ENCODE measurements around the gene TMEM179.

The TMEM179 gene

GRCh38 chr14:104614126-104614812, 9.7 kb upstream of the TMEM179 start:
- no peak overlapping the region for H3K27ac ChIP-seq
- TF ChIP-seq CTCF (conservative IDR thresholded peaks at IDR 0.05), result no peak

GRCh38 chr14:104611881-104612280, 7.3 kb upstream of the TMEM179 start:
- no peak for TF ChIP-seq CTCF (conservative IDR thresholded peaks at IDR 0.05)
- H3K27ac ChIP-seq, result no peak overlapping the region

DNA sequence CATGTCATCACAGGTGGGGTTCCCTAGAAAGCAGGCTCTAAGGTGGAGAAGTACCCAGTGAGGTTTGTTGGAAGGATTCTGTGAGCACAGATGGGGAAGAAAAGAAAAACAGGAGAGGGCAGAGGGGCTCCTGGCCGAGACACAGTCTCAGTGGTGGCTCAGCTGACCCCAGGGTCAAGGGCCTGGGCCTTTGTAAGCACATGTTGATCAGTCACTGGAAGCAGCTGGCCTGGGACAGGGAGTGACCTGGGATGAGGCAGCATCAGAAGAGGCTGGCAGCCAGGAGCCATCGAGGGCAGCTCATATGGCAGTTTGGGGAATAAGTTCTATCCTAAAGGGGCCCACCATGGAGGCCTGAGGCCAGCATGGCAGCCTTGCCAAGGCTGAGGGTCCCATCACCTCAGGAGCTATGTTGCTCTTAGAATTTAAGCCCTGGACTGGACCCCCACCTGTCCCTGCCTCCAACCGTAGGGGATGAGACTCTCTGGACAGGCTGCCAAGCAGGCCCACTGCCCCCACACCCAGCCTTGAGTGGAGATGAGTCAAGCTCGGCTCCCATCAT, 6.3 kb upstream of the TMEM179 start:
- no peak overlapping the region for H3K27ac ChIP-seq
- TF ChIP-seq CTCF (conservative IDR thresholded peaks at IDR 0.05), result no peak

- H3K27ac ChIP-seq, result no peak overlapping the region
- TF ChIP-seq CTCF (conservative IDR thresholded peaks at IDR 0.05), result no peak
Measured at GRCh38 chr14:104609666-104610065, 5.1 kb upstream of the TMEM179 start.

- TF ChIP-seq CTCF (conservative IDR thresholded peaks at IDR 0.05), result no peak
- peak overlapping the region; percentile 87 for H3K27ac ChIP-seq
Measured at GRCh38 chr14:104603711-104604401, 716 bp downstream of the TMEM179 start.

DNA sequence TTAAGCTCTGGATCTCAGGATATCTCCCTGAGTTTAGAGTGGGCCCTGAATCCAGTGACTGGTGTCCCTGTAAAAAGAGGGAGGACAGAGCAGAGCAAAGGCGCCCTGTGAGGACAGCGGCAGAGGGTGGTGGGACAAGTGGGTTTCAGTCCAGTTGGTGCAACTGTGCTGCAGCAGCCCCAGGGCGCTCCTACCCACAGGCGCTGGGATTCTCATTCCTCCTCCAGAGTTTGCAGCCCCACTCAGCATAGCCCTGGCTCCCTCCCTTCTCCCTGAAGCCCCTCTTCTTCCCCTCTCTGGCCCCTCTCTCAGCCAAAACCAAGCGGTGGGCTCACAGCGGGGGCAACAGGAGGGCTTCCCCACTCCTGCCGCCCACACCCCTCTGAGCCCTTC, 1.6 kb downstream of the TMEM179 start:
- peak overlapping the region; percentile 87; the same call in 1 of the 2 replicates for H3K27ac ChIP-seq
- no peak for TF ChIP-seq CTCF (conservative IDR thresholded peaks at IDR 0.05)

DNA sequence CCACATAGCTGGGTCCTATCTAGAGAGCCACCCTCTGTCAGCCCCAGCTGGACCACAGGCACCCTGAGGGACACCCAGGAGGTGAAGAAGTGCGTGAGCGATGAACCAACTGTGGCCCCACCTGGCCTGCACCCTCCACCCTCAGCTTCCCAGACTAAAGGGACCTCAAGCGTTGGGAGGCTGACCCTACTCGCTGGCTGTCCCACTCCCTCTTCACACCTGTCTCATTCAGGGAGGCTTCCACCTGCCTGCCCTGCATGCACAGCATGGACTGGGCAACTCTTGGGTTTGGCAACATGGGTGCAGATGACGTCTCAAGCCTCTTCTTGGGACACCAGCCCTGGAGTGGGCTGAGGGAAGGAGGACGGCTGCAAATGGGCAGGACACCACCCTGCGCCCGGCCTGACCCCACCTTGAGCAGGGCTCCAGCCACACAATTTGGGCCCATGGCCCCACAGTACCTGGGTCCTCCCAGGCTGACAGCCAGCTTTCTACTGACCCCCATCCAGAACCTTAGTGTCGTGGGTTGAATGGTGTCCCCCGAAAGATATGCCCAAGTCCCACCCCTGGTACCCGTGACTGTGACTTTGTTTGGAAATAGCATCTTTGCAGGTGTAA, 2.1 kb downstream of the TMEM179 start:
- no peak for TF ChIP-seq CTCF (conservative IDR thresholded peaks at IDR 0.05)

More for the DNA sequence above, 2.1 kb downstream of the TMEM179 start:
- peak overlapping the region; percentile 87; the same call in 1 of the 2 replicates for H3K27ac ChIP-seq

All from VCaP (cell line).